Esophagus squamous epithelium (tissue), 4 donors: ENCODE results near the gene PRKN.

Source experiments
- CTCF ChIP-seq, 6 experiments: fragments of 450-650 bp in 4 of 6; fragments of 200-600 bp in 2 of 6; sonication (generic) in 2 of 6; IDR thresholded peaks; one replicate each; pipeline ENCODE4 v1.5.1; 2016 to 2019; ENCODE audit warnings: antibody characterized with exemption in 6 of 6, mild to moderate bottlenecking in 4 of 6, moderate library complexity in 4 of 6
- POLR2A ChIP-seq, 4 donors: fragments of 450-650 bp; IDR thresholded peaks; one replicate each; pipeline ENCODE4 v1.6.1; 2017; ENCODE audit warnings: antibody characterized with exemption in 4 of 4, mild to moderate bottlenecking in 4 of 4, moderate library complexity in 3 of 4

GRCh38 chr6:161926324-161926723 lies 801.2 kb downstream of the PRKN start:
- no peak for TF ChIP-seq CTCF (IDR thresholded peaks at IDR 0.05)
- TF ChIP-seq POLR2A (IDR thresholded peaks at IDR 0.05) = no peak
